HG03558 (cell line): Measurements from ENCODE around the gene PTPRC.
A peak's percentile ranks its signal among the peaks of the same experiment; 100 is the strongest.

Experiments
- ATAC-seq: cut with Tn5 transposase; IDR thresholded peaks from one replicate; pipeline ENCODE4 v1.9.1; 2021; ENCODE audit warnings: moderate number of reproducible peaks; ENCODE audit not compliant: unreplicated experiment; ENCODE audit errors: extremely low read depth

PTPRC gene

GRCh38 chr1:198642983-198643382, 4.1 kb downstream of the PTPRC start:
- no peak for ATAC-seq

- ATAC-seq = no peak
These were observed 5.0 kb downstream of the PTPRC start for GRCh38 chr1:198643808-198644207.

- no peak for ATAC-seq
These were observed 8.2 kb downstream of the PTPRC start for GRCh38 chr1:198647055-198647454.

GRCh38 chr1:198648592-198648991, 9.8 kb downstream of the PTPRC start:
- ATAC-seq = no peak

GRCh38 chr1:198649232-198649967, 10.6 kb downstream of the PTPRC start:
- ATAC-seq = no peak

- no peak for ATAC-seq
These were observed 11.1 kb downstream of the PTPRC start for GRCh38 chr1:198649968-198650338.

GRCh38 chr1:198650506-198650905, 11.7 kb downstream of the PTPRC start:
- ATAC-seq = no peak

GRCh38 chr1:198651650-198652400, 13.0 kb downstream of the PTPRC start:
- peak; percentile 39 for ATAC-seq

GRCh38 chr1:198653808-198654413, 15.1 kb downstream of the PTPRC start:
- no peak for ATAC-seq

GRCh38 chr1:198655459-198656121, 16.8 kb downstream of the PTPRC start:
- no peak for ATAC-seq

GRCh38 chr1:198656500-198656932, 17.7 kb downstream of the PTPRC start:
- no peak for ATAC-seq

GRCh38 chr1:198657550-198658064, 18.8 kb downstream of the PTPRC start:
- no peak for ATAC-seq

- ATAC-seq = peak; percentile 31
These were observed 21.8 kb downstream of the PTPRC start for GRCh38 chr1:198660341-198661261.

GRCh38 chr1:198662821-198663220, 24.0 kb downstream of the PTPRC start:
- ATAC-seq = no peak

- ATAC-seq = no peak
These were observed 25.4 kb downstream of the PTPRC start for GRCh38 chr1:198664068-198664788.

GRCh38 chr1:198667186-198667585, 28.3 kb downstream of the PTPRC start:
- ATAC-seq = no peak

GRCh38 chr1:198667807-198668206, 29.0 kb downstream of the PTPRC start:
- no peak for ATAC-seq

GRCh38 chr1:198669023-198669698, 30.3 kb downstream of the PTPRC start:
- peak; percentile 90 for ATAC-seq
